GM12892 (cell line): ENCODE results near the gene ZFP62.

Source experiments
- POLR2A ChIP-seq: IDR thresholded peaks from 2 replicates; pipeline ENCODE4 v1.6.1; 2011; ENCODE audit warnings: low read depth, low read length, control low read depth
- POLR2AphosphoS5 ChIP-seq: IDR thresholded peaks from 2 replicates; pipeline ENCODE4 v1.6.1; 2011; ENCODE audit warnings: low read depth, low read length, control low read depth
- TAF1 ChIP-seq: IDR thresholded peaks from 2 replicates; pipeline ENCODE4 v1.6.1; 2011; ENCODE audit warnings: low read depth, mild to moderate bottlenecking, control low read depth, low read length, borderline replicate concordance

DNA sequence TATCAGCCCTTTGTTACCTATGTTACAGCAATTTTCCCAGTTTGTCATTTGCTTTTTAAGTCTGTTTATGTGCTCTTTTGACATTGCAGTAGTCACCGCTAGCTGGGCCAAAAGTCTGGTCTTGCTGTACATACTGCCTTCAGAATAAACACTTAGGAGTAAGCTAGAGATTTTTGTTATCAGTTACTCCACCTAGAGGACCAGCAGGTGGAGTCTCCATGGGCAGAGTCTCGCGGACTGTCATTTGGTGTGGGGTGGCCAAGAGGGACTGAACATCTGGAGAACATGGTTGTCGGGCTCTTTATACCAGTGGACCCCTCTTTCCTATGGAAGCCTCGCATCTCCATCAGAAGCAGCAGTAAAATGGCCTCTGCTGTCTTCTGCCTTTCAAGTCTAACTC, 47.7 kb downstream of the ZFP62 start:
- no peak for TF ChIP-seq POLR2A
- no peak for TF ChIP-seq POLR2AphosphoS5
- no peak for TF ChIP-seq TAF1
